WTC11 (cell line): ENCODE results near the gene TMEM14A.

Experiments
- ATF2 ChIP-seq: sonication (generic); formaldehyde crosslinking; IDR thresholded peaks from 2 replicates; pipeline ENCODE4 v1.8.1; 2022; ENCODE audit warnings: low read depth, missing genetic modification reagents, borderline replicate concordance
- ELF4 ChIP-seq: sonication (generic); formaldehyde crosslinking; IDR thresholded peaks from 2 replicates; pipeline ENCODE4 v1.8.1; 2022; ENCODE audit warnings: low read depth, mild to moderate bottlenecking, moderate library complexity, missing genetic modification reagents
- FOXK1 ChIP-seq: sonication (generic); formaldehyde crosslinking; IDR thresholded peaks from 2 replicates; pipeline ENCODE4 v1.8.0; 2022; ENCODE audit warnings: mild to moderate bottlenecking, moderate library complexity, missing genetic modification reagents
- FOXP1 ChIP-seq: sonication (generic); formaldehyde crosslinking; IDR thresholded peaks from 2 replicates; pipeline ENCODE4 v1.8.0; 2022; ENCODE audit warnings: missing genetic modification reagents, mild to moderate bottlenecking, moderate library complexity, borderline replicate concordance
- IRF2 ChIP-seq: sonication (generic); formaldehyde crosslinking; IDR thresholded peaks from 2 replicates; pipeline ENCODE4 v1.8.0; 2022; ENCODE audit warnings: low read depth, missing genetic modification reagents, borderline replicate concordance
- MYBL2 ChIP-seq: sonication (generic); formaldehyde crosslinking; IDR thresholded peaks from 2 replicates; pipeline ENCODE4 v1.8.1; 2023; ENCODE audit warnings: mild to moderate bottlenecking, moderate library complexity, missing genetic modification reagents
- RORB ChIP-seq: fragments of 250-450 bp; sonication (Bioruptor Pico); IDR thresholded peaks from 2 replicates; pipeline ENCODE4 v1.9.0; 2021; ENCODE audit warnings: mild to moderate bottlenecking
- ZBTB43 ChIP-seq: sonication (generic); formaldehyde crosslinking; IDR thresholded peaks from 2 replicates; pipeline ENCODE4 v1.8.1; 2023; ENCODE audit warnings: mild to moderate bottlenecking, missing genetic modification reagents
- ZNF423 ChIP-seq: fragments of 250-450 bp; sonication (Bioruptor Pico); IDR thresholded peaks from 2 replicates; pipeline ENCODE4 v2.1.2; 2022; ENCODE audit warnings: mild to moderate bottlenecking, moderate library complexity
- TF ChIP-seq, protein P1 (sequence below): fragments of 200-600 bp; IDR thresholded peaks from 2 replicates; pipeline ENCODE4 v1.8.0; 2022; ENCODE audit warnings: antibody characterized with exemption
- TF ChIP-seq, protein P2 (sequence below): sonication (generic); formaldehyde crosslinking; IDR thresholded peaks from 2 replicates; pipeline ENCODE4 v1.8.1; 2022; ENCODE audit warnings: mild to moderate bottlenecking, moderate library complexity, missing genetic modification reagents
- TF ChIP-seq, protein P3 (sequence below): sonication (generic); formaldehyde crosslinking; conservative IDR thresholded peaks from 2 replicates; pipeline ENCODE4 v1.8.1; 2022; ENCODE audit warnings: mild to moderate bottlenecking, missing genetic modification reagents
- TF ChIP-seq, protein P4 (sequence below): sonication (generic); formaldehyde crosslinking; IDR thresholded peaks from 2 replicates; pipeline ENCODE4 v1.8.1; 2023; ENCODE audit warnings: mild to moderate bottlenecking, moderate library complexity, missing genetic modification reagents

GRCh38 chr6:52733172-52733571 is 62.3 kb downstream of the TMEM14A start:
- TF ChIP-seq, protein P1, sequence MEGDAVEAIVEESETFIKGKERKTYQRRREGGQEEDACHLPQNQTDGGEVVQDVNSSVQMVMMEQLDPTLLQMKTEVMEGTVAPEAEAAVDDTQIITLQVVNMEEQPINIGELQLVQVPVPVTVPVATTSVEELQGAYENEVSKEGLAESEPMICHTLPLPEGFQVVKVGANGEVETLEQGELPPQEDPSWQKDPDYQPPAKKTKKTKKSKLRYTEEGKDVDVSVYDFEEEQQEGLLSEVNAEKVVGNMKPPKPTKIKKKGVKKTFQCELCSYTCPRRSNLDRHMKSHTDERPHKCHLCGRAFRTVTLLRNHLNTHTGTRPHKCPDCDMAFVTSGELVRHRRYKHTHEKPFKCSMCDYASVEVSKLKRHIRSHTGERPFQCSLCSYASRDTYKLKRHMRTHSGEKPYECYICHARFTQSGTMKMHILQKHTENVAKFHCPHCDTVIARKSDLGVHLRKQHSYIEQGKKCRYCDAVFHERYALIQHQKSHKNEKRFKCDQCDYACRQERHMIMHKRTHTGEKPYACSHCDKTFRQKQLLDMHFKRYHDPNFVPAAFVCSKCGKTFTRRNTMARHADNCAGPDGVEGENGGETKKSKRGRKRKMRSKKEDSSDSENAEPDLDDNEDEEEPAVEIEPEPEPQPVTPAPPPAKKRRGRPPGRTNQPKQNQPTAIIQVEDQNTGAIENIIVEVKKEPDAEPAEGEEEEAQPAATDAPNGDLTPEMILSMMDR: no peak
- TF ChIP-seq FOXK1 (CRISPR knock-in tag) (no peak), ATF2 (CRISPR knock-in tag) (no peak), RORB (CRISPR knock-in tag) (no peak), MYBL2 (CRISPR knock-in tag) (no peak), FOXP1 (CRISPR knock-in tag) (no peak), IRF2 (CRISPR knock-in tag) (no peak), ZNF423 (CRISPR knock-in tag) (no peak), ZBTB43 (CRISPR knock-in tag) (no peak), ELF4 (CRISPR knock-in tag) (no peak)
- TF ChIP-seq, protein P2, sequence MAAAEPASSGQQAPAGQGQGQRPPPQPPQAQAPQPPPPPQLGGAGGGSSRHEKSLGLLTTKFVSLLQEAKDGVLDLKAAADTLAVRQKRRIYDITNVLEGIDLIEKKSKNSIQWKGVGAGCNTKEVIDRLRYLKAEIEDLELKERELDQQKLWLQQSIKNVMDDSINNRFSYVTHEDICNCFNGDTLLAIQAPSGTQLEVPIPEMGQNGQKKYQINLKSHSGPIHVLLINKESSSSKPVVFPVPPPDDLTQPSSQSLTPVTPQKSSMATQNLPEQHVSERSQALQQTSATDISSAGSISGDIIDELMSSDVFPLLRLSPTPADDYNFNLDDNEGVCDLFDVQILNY (CRISPR knock-in tag): no peak
- TF ChIP-seq, protein P3, sequence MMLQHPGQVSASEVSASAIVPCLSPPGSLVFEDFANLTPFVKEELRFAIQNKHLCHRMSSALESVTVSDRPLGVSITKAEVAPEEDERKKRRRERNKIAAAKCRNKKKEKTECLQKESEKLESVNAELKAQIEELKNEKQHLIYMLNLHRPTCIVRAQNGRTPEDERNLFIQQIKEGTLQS (CRISPR knock-in tag): no peak
- TF ChIP-seq, protein P4, sequence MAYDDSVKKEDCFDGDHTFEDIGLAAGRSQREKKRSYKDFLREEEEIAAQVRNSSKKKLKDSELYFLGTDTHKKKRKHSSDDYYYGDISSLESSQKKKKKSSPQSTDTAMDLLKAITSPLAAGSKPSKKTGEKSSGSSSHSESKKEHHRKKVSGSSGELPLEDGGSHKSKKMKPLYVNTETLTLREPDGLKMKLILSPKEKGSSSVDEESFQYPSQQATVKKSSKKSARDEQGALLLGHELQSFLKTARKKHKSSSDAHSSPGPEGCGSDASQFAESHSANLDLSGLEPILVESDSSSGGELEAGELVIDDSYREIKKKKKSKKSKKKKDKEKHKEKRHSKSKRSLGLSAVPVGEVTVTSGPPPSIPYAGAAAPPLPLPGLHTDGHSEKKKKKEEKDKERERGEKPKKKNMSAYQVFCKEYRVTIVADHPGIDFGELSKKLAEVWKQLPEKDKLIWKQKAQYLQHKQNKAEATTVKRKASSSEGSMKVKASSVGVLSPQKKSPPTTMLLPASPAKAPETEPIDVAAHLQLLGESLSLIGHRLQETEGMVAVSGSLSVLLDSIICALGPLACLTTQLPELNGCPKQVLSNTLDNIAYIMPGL: no peak
